Pancreas (tissue), 10 donors: Measurements from ENCODE around the gene CLEC20A. TPM values are rescaled to one million over a fixed set of nuclear protein-coding genes. Genes with fewer than 3 reads are reported as not detected.

Experiments
- ATAC-seq, 4 donors: fragments of 200-7000 bp; cut with Tn5 transposase; one replicate each; pipeline versions ENCODE4 v1.8.0 to v1.9.1; 2020; ENCODE audit warnings: mild to moderate bottlenecking in 4 of 4, moderate library complexity in 4 of 4
- DNase-seq, 6 donors: peaks; one replicate each; pipeline ENCODE4 v3.0.0-alpha.2; 2020
- FAIRE-seq: peaks from 2 replicates; lab custom pipeline; 2012; peaks lifted over from hg19 to GRCh38; lab: Jason Lieb, UNC
- H3K27ac ChIP-seq, 4 donors: fragments of 200-600 bp; sonication (generic); 1 replicate in 3 of 4; 2 replicates in 1 of 4; pipeline versions ENCODE4 v1.5.0 to v1.8.0; 2020
- H3K27me3 ChIP-seq, 4 donors: fragments of 200-600 bp; one replicate each; pipeline ENCODE4 v1.8.0; 2021
- H3K36me3 ChIP-seq, 3 donors: fragments of 200-600 bp; sonication (generic) in 1 of 3; one replicate each; pipeline versions ENCODE4 v1.5.0 to v1.8.0; 2020 to 2021
- H3K4me1 ChIP-seq, 3 donors: fragments of 200-600 bp; one replicate each; pipeline ENCODE4 v1.8.0; 2021
- H3K4me3 ChIP-seq, 4 donors: fragments of 200-600 bp; sonication (generic) in 2 of 4; one replicate each; pipeline versions ENCODE4 v1.5.0 to v1.8.0; 2020 to 2021
- H3K9me3 ChIP-seq, 4 donors: fragments of 200-600 bp; one replicate each; pipeline ENCODE4 v1.8.0; 2021
- CTCF ChIP-seq, 4 donors: fragments of 200-600 bp; sonication (generic) in 3 of 4; IDR thresholded peaks; one replicate each; pipeline versions ENCODE4 v1.5.0 to v1.8.0; 2021; ENCODE audit warnings: antibody characterized with exemption in 4 of 4
- WGBS, 2 donors: extraction: QIAGEN DNeasy Blood & Tissue Kit; methylation state at CpG; one replicate each; pipeline ENCODE4 v1.1.7; 2013; 5-methylcytosine and 5-hydroxymethylcytosine counted together
- intact Hi-C, 3 donors: fragments of 100-400 bp; cut with DNase I; formaldehyde crosslinking; loops; one replicate each; pipeline versions ENCODE4 v1.11.1 to v1.14.2; 2022
- polyA plus RNA-seq, 2 donors: library from polyadenylated mRNA; stranded (reverse); fragments of 200-250 nt; gene quantifications; one replicate each; pipeline ENCODE4 v1.2.3, GENCODE V29; 2013
- total RNA-seq, 6 donors: library from RNA; stranded (reverse); fragmentation: NEBNext Ultra II Directional in 4 of 6; extraction: Animal tissue kit (Norgen Biotek cat#: 25700) in 4 of 6; gene quantifications; one replicate each; pipeline versions ENCODE4 v1.2.1 to v1.2.4, GENCODE V29; 2021 to 2023
- donor health status: healthy with polysubstance abuse.
- donor health status: DM: no; HTN: no; CAD: no; lungs with moderate emphysema.
- donor health status: DM: no; HTN: no; CAD: no.
- donor health status: control.
- donor health status: control.
- donor health status: Bipolar disorder and iron deficiency.
- donor health status: DM: yes; HTN: yes; CAD: no.
- donor health status: DM: no; HTN: no; CAD: no.
- donor health status: DM: no; HTN: no; CAD: no.
- donor health status: DM: yes; HTN: yes; CAD: no.

Gene CLEC20A
- total and polyA plus RNA-seq, 8 donors = not detected

- no peak for DNase-seq
- Histone ChIP-seq H3K4me3 (no peak overlapping the region), H3K9me3 (no peaks in the 10 kb centered on the region), H3K36me3 (peaks cover 0 to 12% (median 0%) of the 10 kb centered on the region in 3 donors), H3K4me1 (peaks cover 0 to 2% (median 0%) of the 10 kb centered on the region in 3 donors), H3K27ac (peak overlapping the region in 2 of 4 donors; percentile 24 to 38), H3K27me3 (no peaks in the 10 kb centered on the region)
- 36 to 45% methylated on average over 1 of the region's 1 CpG for WGBS, 2 donors
- TF ChIP-seq CTCF (IDR thresholded peaks at IDR 0.05) = no peak
- ATAC-seq = peak in 1 of 4 donors; percentile 27
- intact Hi-C loops = no loop called here
- FAIRE-seq = no peak
These were observed 18.9 kb downstream of the CLEC20A start for GRCh38 chr1:178477841-178478240.

DNA sequence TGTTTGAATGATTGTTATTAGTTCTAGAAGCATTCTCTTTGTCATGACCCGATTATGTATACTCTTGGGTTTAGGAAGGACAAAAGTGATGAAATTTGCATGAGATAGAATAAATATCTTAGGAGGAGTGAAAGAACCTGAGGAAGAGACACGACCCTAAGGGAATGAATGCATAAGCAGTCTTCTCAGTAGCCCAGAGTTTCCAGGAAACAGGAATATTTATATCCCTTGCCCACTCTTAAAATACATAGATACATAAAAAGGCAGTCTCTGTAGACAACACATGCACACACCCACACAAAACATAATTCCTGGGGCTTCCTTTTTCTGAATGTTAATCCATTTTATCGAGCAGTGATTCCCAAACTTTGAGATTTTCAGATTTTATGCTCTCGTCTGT is 19.4 kb downstream of the CLEC20A start:
- ATAC-seq = no peak

DNA sequence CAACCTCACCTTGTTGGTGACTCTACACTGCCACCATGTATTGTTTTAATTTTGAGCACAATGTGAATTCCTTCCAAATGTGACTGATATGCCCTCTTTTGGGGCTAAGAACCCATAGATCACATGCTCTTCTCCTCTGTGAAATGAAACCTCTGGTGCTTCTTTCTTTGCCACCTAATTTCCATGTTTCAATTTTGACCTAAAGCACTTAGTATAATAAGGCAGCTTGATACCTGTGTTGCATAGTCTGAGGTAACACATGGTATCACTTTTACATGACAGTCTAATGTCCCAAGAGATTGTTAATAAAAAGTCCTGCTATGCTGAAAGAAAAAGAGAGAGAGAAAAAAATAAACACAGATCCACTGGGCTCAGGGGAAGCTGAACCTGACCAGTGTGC is 24.2 kb downstream of the CLEC20A start:
- Histone ChIP-seq H3K4me3 (no peak overlapping the region), H3K36me3 (peaks cover 0 to 12% (median 0%) of the 10 kb centered on the region in 3 donors), H3K27ac (no peak overlapping the region), H3K9me3 (no peaks in the 10 kb centered on the region), H3K4me1 (no peaks in the 10 kb centered on the region), H3K27me3 (no peaks in the 10 kb centered on the region)
- intact Hi-C loops = no loop called here
- no peak for ATAC-seq
- no peak for DNase-seq
- no peak for FAIRE-seq
- TF ChIP-seq CTCF (IDR thresholded peaks at IDR 0.05) = no peak

More for the DNA sequence above, 19.4 kb downstream of the CLEC20A start:
- Histone ChIP-seq H3K27ac (no peak overlapping the region), H3K4me1 (peaks cover 0 to 2% (median 0%) of the 10 kb centered on the region in 3 donors), H3K27me3 (no peaks in the 10 kb centered on the region), H3K4me3 (no peak overlapping the region), H3K9me3 (no peaks in the 10 kb centered on the region), H3K36me3 (peaks cover 0 to 12% (median 0%) of the 10 kb centered on the region in 3 donors)
- WGBS, 2 donors = 77 to 88% methylated on average over 4 of the region's 4 CpGs
- TF ChIP-seq CTCF (IDR thresholded peaks at IDR 0.05) = no peak
- intact Hi-C loops = no loop called here
- DNase-seq = no peak
- no peak for FAIRE-seq

DNA sequence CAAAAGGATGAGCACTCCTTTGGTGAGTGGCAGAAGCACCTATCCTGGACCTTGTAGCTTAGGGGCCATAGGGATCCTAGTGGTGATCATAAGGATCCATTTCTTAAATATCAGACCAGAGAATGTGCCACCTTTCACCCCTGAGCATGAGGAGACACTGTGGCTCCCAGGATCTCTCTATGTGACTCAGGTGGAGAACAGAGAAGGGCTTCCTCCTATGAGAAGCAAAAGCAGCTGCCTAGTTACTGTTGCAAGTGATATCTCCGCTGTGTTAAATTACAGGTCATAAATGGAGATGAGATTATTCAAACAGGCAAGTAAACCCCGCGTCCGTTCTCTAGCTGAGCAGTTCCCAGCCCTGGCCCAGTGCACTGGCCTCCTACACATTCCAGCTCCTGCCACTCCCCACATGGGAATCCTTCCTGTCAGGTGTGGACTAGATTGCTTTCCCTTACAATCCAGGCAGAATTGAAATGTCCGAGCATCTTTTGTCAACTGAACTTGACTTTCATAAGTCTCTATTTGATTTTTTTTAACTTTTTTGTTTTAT is 26.3 kb downstream of the CLEC20A start:
- FAIRE-seq (no peak), ATAC-seq (peak; percentile 40 to 72 (median 64)), DNase-seq (no peak)
- Histone ChIP-seq H3K36me3 (peaks cover 0 to 12% (median 0%) of the 10 kb centered on the region in 3 donors), H3K27me3 (no peaks in the 10 kb centered on the region), H3K27ac (peak overlapping the region in 2 of 4 donors; percentile 23 to 50), H3K4me1 (no peaks in the 10 kb centered on the region), H3K9me3 (no peaks in the 10 kb centered on the region), H3K4me3 (no peak overlapping the region)
- intact Hi-C loops = no loop called here
- 56 to 64% methylated on average over 5 of the region's 5 CpGs for WGBS, 2 donors
- no peak for TF ChIP-seq CTCF (IDR thresholded peaks at IDR 0.05)

GRCh38 chr1:178467837-178468236 is 28.9 kb downstream of the CLEC20A start:
- no peaks in the 10 kb centered on the region for H3K36me3 ChIP-seq
- no peaks in the 10 kb centered on the region for H3K9me3 ChIP-seq
- no peak for TF ChIP-seq CTCF (IDR thresholded peaks at IDR 0.05)
- H3K4me3 ChIP-seq = no peak overlapping the region
- H3K4me1 ChIP-seq = no peaks in the 10 kb centered on the region
- FAIRE-seq (no peak), ATAC-seq (no peak), DNase-seq (no peak)
- intact Hi-C loops = no loop called here
- no peaks in the 10 kb centered on the region for H3K27me3 ChIP-seq
- H3K27ac ChIP-seq = no peak overlapping the region
